ES-I3 (cell line): ENCODE data around the gene CFAP61.

Source experiments
- H3K36me3 ChIP-seq: 2 replicates; pipeline ENCODE4 v1.6.1; 2013; ENCODE audit warnings: mild to moderate bottlenecking, low read length, control low read depth, moderate library complexity; ENCODE audit not compliant: insufficient read depth
- H3K4me1 ChIP-seq: 2 replicates; pipeline ENCODE4 v1.6.1; 2013; ENCODE audit warnings: mild to moderate bottlenecking, control low read depth, low read length; ENCODE audit not compliant: insufficient read depth
- H3K9ac ChIP-seq: 2 replicates; pipeline ENCODE4 v1.6.1; 2013; ENCODE audit warnings: low read depth, mild to moderate bottlenecking, low read length, moderate library complexity
- H3K9me3 ChIP-seq: 2 replicates; pipeline ENCODE4 v1.6.1; 2013; ENCODE audit warnings: mild to moderate bottlenecking, low read length, moderate library complexity; ENCODE audit not compliant: control insufficient read depth, insufficient read depth

Gene CFAP61

DNA sequence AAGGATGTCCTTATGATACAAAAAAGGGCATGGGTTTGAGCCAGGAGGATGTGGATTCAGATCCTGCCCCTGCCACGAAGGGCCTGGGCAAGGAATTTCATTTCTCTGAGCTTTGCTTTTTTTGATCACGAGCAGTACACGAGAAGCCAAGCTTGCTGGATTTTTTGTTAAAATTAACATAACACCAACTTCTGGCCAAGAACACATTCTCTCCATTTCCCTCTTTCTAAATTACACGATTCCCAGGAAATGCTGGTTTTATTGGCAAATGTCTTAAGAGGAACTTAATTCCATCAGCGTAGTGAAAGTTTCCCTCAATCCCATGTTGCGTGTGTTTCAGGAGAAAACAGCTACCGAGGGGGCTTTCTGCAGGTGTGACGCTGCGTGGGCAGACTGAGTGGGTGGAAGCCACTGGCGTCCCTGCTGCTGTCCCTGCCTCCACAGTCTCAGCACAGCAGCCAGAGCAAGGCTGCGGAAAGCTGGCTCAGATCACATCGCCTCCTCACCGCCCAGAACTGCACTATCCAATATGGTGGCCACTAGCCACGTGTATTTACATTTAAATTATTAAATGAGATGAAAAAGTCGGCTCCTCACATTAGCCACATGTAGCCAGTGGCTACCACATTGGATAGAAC is 194.8 kb downstream of the CFAP61 start:
- H3K9me3 ChIP-seq: peaks cover 8% of the 10 kb centered on the region
- H3K36me3 ChIP-seq: no peaks in the 10 kb centered on the region
- no peaks in the 10 kb centered on the region for H3K4me1 ChIP-seq
- no peak overlapping the region for H3K9ac ChIP-seq

DNA sequence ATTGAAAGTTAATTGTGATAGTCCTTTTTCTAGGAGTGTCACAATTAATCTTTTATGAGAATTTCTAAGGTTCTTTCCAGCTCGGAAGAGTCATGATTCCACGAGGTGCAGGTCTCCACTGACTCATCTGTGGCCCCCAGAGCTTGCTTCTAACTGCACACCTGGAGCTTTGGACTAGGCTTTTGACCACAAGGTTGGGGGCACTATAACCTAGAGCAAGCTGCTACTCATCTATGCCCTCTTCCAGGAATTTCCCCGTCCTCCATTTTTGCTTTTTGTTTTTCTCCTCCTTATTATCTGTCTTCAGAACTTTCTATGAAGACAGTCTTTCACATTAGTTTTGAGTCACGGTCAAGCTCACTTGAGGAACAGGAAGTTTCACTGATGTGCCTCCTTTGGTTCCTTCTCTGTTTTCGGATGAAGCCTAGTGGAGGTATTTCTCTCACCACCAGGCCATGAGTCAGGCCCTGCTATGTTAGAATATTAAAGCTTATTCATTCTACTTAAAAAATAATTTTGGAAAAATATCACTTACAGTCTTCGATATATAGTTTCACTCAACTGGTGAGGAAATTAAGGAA is 196.4 kb downstream of the CFAP61 start:
- H3K36me3 ChIP-seq: no peaks in the 10 kb centered on the region
- H3K4me1 ChIP-seq: no peaks in the 10 kb centered on the region
- peaks cover 8% of the 10 kb centered on the region for H3K9me3 ChIP-seq
- no peak overlapping the region for H3K9ac ChIP-seq

DNA sequence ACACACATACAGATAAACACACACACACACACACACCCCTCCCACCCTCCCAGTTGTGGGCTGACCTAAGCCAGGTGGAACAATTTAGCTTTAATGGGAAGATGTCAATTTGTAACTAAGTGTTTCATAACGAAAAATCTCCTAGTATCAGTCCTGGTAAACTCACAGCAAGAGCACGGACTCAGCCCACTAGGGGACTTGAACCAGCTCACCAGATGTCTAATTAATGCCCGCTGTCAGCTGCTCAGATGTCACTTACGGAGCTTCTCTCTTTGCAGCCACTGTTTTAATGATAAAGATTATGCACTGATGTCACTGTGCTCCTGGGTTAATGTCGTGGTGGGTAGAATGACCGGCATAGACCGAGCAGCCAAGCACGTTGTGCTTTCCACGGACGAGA is 199.0 kb downstream of the CFAP61 start:
- H3K9me3 ChIP-seq: no peaks in the 10 kb centered on the region; the same call in 1 of the 2 replicates
- no peaks in the 10 kb centered on the region for H3K4me1 ChIP-seq
- no peaks in the 10 kb centered on the region for H3K36me3 ChIP-seq
- no peak overlapping the region for H3K9ac ChIP-seq

DNA sequence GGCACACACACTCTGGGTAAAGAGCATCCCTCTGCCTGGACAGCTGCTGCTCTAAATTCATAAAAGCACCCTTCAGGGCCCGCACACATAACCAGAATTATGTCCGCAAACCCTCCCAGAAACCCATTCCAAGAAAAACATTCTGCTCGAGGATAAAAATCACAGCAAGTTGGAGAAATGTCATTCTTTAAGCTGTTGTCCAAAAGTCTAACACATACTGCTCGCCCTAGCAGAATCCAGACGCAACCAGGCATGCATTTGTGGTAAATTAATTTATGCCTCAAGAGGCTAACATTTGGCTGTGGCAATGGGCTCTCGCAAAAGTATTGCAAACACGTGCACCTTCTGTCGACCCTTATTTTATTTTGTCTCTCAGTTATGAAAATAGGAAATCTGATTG is 199.5 kb downstream of the CFAP61 start:
- Histone ChIP-seq H3K9me3 (no peaks in the 10 kb centered on the region; the same call in 1 of the 2 replicates), H3K4me1 (no peaks in the 10 kb centered on the region), H3K36me3 (no peaks in the 10 kb centered on the region), H3K9ac (no peak overlapping the region)

DNA sequence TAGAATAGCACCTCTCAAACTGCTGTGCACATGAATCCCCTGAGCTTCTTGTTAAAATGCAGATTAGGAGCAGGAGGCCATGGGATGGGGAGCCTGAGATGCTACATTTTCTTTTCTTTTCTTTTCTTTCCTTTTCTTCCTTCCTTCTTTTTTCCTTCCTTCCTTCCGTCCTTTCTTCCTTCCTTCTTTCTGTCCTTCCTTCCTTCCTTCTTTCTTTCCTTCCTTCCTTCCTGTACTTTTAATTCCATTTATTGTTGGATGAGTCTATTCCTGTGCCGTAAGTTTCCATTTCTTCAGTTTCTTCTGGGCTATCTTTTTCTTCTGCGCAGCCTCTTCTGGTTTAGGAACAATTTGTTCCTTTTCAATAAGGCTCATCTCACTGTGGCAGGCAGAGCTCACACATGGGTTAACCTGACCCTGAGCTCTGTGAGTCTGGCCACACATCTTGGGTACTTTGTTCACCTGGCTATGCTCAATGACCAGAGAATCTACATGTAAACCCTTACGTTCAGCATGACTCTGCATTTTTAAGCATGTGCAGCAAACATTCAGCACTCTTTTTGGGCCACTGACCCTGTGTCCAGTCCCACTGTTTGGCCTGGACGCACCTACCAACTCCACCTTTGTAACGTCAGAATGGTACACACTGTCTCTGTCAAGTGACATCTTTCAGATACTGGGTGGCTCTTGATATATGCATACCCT is 200.9 kb downstream of the CFAP61 start:
- Histone ChIP-seq H3K9me3 (no peaks in the 10 kb centered on the region; the same call in 1 of the 2 replicates), H3K4me1 (no peaks in the 10 kb centered on the region)

DNA sequence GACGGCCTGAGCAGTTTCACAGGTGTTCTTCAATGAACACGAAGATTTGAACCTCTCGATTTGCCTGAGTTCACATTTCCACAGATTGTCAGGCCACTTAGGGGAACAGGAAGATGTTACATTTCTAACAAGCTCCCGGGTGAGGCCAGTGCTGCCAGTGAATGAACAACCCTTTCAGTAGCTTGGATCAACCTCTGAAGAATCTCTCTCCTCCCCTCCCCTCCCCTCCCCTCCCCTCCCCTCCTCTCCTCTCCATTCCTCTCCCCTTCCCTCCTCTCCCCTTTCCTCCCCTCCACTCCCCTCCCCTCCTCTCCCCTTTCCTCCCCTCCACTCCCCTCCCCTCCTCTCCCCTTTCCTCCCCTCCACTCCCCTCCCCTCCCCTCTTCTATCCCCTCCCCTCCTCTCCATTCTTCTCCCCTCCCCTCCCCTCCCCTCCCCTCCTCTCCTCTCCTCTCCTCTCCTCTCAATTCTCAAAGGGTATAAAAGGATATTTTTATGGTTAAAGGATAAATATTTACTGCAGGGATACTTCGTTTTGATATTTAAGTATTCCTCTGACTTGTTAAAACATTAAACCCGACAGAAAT is 201.5 kb downstream of the CFAP61 start:
- Histone ChIP-seq H3K9me3 (no peaks in the 10 kb centered on the region; the same call in 1 of the 2 replicates), H3K36me3 (no peaks in the 10 kb centered on the region), H3K4me1 (no peaks in the 10 kb centered on the region), H3K9ac (no peak overlapping the region)

More for the DNA sequence above, 200.9 kb downstream of the CFAP61 start:
- H3K36me3 ChIP-seq: no peaks in the 10 kb centered on the region
- H3K9ac ChIP-seq: no peak overlapping the region

DNA sequence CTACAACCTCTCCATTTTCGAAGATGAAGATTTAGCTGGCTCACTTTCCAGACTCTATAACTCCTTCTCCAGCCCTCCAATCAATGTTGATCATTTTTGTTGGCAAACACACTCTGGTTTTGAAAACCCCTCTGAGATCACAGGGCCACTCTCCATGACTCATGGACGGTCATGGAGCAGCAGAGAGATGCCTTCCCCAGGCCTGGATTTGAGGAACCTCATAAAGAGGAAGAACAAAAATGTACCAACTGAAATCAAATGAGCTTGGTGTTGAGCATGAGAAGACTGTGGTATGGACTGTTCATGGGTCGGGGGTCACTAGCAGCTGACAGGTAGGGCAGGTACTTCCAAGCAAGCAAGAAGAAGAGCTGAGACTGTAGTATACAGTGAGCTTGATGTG is 202.8 kb downstream of the CFAP61 start:
- Histone ChIP-seq H3K4me1 (no peaks in the 10 kb centered on the region), H3K9ac (no peak overlapping the region), H3K36me3 (no peaks in the 10 kb centered on the region), H3K9me3 (no peaks in the 10 kb centered on the region)

DNA sequence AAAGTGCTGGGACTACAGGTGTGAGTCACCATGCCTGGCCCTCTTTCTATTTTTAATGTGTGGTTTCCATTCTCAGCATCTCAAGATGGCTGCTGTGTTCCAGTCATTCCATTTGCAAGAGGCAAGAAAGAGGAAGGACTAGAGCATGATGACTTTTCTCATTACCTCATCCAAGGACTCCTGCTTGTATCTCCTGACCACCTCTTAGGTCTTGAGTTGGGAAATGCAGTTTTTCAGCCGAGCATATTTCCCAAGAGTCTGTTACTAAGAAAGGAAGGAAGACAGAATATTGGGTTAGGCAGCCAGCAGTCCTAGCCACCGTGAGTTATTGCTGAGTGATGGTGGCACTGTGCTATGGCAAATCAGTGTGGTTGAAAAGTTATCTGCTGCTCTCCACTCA is 207.2 kb downstream of the CFAP61 start:
- H3K9ac ChIP-seq: no peak overlapping the region
- no peaks in the 10 kb centered on the region for H3K4me1 ChIP-seq
- H3K9me3 ChIP-seq: no peaks in the 10 kb centered on the region
- no peaks in the 10 kb centered on the region for H3K36me3 ChIP-seq

DNA sequence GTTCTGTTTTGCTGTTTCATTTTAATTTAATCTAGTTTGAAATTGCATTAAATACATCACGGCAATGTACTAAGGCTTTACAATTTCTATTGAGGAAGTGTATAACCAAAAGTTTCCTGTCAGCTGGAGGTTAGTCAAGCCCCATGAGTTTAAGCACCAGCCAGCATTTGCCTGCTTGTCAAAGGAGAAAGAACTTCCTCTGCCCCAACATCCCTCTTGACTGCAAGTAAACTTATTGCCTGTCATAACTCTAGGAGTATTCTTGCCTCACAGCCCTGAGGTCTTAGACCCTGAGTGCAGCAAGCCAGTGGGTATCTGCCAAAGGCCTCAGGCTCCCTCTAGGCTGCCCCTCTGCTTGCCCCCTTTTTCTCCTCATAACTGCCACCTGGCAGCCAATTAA is 208.8 kb downstream of the CFAP61 start:
- H3K4me1 ChIP-seq: no peaks in the 10 kb centered on the region
- H3K9me3 ChIP-seq: no peaks in the 10 kb centered on the region
- no peak overlapping the region for H3K9ac ChIP-seq
- H3K36me3 ChIP-seq: no peaks in the 10 kb centered on the region

DNA sequence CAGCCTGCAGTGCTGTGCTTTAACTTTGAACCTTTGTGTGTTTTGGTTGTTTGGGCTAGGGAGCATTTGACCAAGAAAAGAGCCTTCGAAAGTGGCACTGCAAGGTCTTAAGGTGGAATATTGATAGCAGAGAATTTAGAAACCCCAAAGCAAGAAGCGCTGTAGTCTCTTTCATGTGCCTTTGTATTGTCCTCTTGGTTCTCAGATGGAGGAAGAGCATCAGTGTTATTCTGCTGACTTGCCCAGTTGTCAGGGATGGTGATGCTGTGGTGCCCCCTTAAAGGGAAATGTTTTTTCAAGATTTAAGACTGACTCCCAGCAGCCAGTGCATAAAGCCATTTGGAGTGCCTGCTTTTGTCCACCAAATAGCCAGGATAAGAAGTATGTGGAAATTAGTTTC is 212.9 kb downstream of the CFAP61 start:
- no peaks in the 10 kb centered on the region for H3K36me3 ChIP-seq
- no peaks in the 10 kb centered on the region for H3K9me3 ChIP-seq
- no peaks in the 10 kb centered on the region for H3K4me1 ChIP-seq
- H3K9ac ChIP-seq: no peak overlapping the region

DNA sequence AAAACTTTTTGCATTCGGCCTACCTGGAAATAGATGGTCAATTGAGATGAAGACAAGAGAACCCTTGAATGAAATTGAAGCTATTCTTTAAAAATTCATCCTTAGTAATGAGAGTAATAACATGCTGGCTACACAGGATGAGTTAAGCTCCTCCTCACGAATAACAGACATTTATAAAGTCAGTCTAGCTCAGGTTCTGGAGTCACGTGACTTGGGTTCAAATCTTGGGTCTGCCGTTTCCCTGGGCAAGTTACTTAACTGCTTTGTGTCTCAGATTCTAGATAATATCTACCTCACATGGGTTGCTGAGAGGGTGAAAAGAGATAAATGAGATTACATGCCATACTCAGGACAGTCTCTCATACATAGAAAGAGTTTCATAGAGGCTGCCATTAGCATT is 214.2 kb downstream of the CFAP61 start:
- no peak overlapping the region for H3K9ac ChIP-seq
- H3K4me1 ChIP-seq: no peaks in the 10 kb centered on the region
- no peaks in the 10 kb centered on the region for H3K36me3 ChIP-seq
- H3K9me3 ChIP-seq: no peaks in the 10 kb centered on the region

DNA sequence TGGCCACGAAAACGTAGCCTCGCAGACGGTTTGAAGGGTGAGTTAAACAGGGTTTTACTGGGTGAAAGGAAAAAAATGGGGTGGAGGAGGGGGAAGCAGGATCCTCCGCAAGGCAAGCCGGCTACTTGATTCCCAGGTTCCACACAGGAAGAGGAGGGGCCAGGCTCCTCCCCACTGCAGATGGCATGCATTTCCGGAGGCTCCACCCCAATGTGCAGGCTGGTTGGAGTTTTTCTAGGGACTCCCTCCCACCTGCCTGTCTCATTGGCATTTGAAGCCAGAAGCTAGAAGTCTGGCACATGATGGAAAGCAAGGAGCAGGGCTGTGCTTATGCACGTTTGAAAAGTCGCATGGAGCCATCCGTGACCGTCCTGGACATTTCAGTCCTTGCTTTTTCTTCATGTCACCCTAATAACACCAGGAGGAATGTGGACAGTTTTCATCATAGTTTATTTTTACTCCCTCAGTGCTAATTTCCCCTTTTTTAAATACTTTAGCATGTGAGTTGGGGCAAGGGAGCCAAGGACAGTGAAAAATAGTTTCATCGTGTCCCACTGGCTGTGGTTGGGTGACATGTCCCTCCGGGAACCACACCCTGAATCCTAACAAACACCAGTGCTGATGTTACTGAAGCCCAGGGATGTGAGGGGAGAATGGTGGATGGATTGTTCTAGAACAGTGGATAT is 215.5 kb downstream of the CFAP61 start:
- Histone ChIP-seq H3K9ac (peak overlapping the region; percentile 16; the same call in 1 of the 2 replicates), H3K9me3 (no peaks in the 10 kb centered on the region), H3K36me3 (no peaks in the 10 kb centered on the region), H3K4me1 (no peaks in the 10 kb centered on the region)

DNA sequence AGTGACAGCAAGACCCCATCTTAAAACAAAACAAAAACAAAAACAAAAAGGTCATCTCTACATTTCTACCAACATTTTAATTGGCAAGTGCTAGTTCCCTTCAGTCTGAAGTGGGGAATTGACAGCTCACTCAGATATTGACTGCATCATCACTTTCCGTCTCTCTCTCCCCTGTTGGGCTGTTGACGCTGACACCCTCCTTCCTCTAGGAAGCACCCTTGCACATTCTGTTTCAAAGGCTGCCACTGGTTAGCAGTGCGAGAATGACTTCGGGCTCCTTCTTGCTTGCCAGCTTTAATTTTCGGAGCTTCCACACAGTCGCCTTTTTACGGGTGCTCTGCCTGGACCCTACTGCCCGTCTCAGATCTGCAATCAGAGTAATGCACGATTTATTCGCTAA is 218.9 kb downstream of the CFAP61 start:
- Histone ChIP-seq H3K9me3 (no peaks in the 10 kb centered on the region), H3K4me1 (no peaks in the 10 kb centered on the region), H3K36me3 (no peaks in the 10 kb centered on the region)

DNA sequence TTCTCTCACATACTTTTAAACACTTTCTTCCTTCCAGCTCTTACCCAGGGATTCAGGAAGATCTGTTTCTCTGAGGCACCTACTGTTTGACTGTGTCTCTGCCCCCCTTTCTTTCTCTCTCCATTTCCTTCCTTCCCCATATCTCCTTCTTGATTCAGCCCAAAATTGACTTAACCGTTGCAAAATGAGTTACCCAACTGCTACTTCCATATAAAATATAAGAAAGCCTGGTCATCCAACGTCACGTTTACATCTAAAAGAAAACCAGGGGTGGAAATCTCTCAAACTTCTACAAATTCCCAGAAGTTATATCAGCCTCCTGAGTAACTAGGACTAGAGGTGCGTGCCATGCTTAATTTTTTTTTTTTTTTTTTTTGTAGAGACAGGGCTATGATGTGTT is 220.4 kb downstream of the CFAP61 start:
- no peaks in the 10 kb centered on the region for H3K4me1 ChIP-seq
- H3K36me3 ChIP-seq: no peaks in the 10 kb centered on the region
- no peaks in the 10 kb centered on the region for H3K9me3 ChIP-seq
- no peak overlapping the region for H3K9ac ChIP-seq

More for the DNA sequence above, 218.9 kb downstream of the CFAP61 start:
- no peak overlapping the region for H3K9ac ChIP-seq
